ENCODE measurements around the gene VASH2. TPM values are rescaled to one million over a fixed set of nuclear protein-coding genes. Genes with fewer than 3 reads are reported as not detected.
A peak's percentile ranks its signal among the peaks of the same experiment; 100 is the strongest.
"Not testable (repeated sequence)": the region's sequence is repeated elsewhere in the genome, so short reads cannot be mapped to it uniquely, and the experiment has no call there.

Gene VASH2
- total RNA-seq, 2 experiments from 2014 or later: 0.11 to 0.25 TPM

DNA sequence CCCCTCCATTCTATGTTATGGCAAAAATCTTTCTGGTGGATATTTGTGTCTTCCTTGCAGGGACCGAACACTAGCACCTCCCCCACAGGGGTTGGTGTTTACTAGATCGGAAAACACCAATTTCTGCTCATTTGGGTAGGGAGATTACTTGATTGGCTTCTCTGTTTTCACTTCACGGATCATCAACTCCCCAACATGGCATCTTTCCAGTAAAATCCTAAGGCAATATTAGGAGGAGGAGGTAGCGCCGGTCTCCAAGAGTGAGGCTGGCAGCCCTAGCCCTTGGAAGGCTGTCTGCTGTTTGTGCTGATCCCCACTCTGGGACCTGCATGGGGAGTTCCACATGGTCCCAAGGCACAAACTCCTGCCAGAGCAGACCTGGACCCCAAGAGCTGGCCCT, 12.2 kb downstream of the VASH2 start:
- no peak for TF ChIP-seq CTCF (IDR thresholded peaks at IDR 0.05)
- H3K4me3 Mint-ChIP-seq: no peak overlapping the region
- no peaks in the 10 kb centered on the region for H3K9me3 Mint-ChIP-seq
- no peaks in the 10 kb centered on the region for H3K36me3 Mint-ChIP-seq (ENCODE audit: low read depth)
- POLR2A ChIA-PET: no interaction called here
- ATAC-seq: no peak
- H3K27ac Mint-ChIP-seq: no peak overlapping the region
- no peak for DNase-seq
- peaks cover 10% of the 10 kb centered on the region for H3K27me3 Mint-ChIP-seq
- intact Hi-C loops (cut with micrococcal nuclease): no loop called here
- H3K4me1 Mint-ChIP-seq (ENCODE audit: low read depth): no peaks in the 10 kb centered on the region
- CTCF ChIA-PET: no interaction called here

GRCh38 chr1:212964102-212964501, 13.8 kb downstream of the VASH2 start:
- H3K4me3 Mint-ChIP-seq: no peak overlapping the region
- H3K36me3 Mint-ChIP-seq (ENCODE audit: low read depth): no peaks in the 10 kb centered on the region
- peaks cover 7% of the 10 kb centered on the region for H3K4me1 Mint-ChIP-seq (ENCODE audit: low read depth)
- H3K9me3 Mint-ChIP-seq: no peaks in the 10 kb centered on the region
- no peak for TF ChIP-seq CTCF (IDR thresholded peaks at IDR 0.05)
- intact Hi-C loops (cut with micrococcal nuclease): no loop called here
- no peak for DNase-seq
- H3K27me3 Mint-ChIP-seq: peaks cover 16% of the 10 kb centered on the region
- CTCF ChIA-PET: no interaction called here
- no peak for ATAC-seq
- POLR2A ChIA-PET: no interaction called here
- no peak overlapping the region for H3K27ac Mint-ChIP-seq

GRCh38 chr1:212964993-212965392, 14.7 kb downstream of the VASH2 start:
- H3K27ac Mint-ChIP-seq; POLR2A ChIA-PET; ATAC-seq; DNase-seq; H3K36me3 Mint-ChIP-seq (ENCODE audit: low read depth); H3K9me3 Mint-ChIP-seq; H3K4me1 Mint-ChIP-seq (ENCODE audit: low read depth); H3K4me3 Mint-ChIP-seq; intact Hi-C loops (cut with micrococcal nuclease): not testable (repeated sequence)
- peaks cover 16% of the 10 kb centered on the region for H3K27me3 Mint-ChIP-seq
- CTCF ChIA-PET: interaction anchor here (0.5 kb wide), 1 partner anchor 96 kb away, joined by 3 read pairs; no protein-coding TSS in a partner anchor

- Mint-ChIP-seq H3K36me3 (ENCODE audit: low read depth) (no peaks in the 10 kb centered on the region), H3K9me3 (no peaks in the 10 kb centered on the region), H3K4me1 (ENCODE audit: low read depth) (peaks cover 7% of the 10 kb centered on the region), H3K27ac (no peak overlapping the region), H3K4me3 (no peak overlapping the region), H3K27me3 (peaks cover 16% of the 10 kb centered on the region)
- intact Hi-C loops (cut with micrococcal nuclease): no loop called here
- CTCF ChIA-PET: interaction anchor here (1.0 to 2.9 kb wide), 3 partner anchors 8 to 28 kb away, joined by 3 to 14 read pairs (median 7); no protein-coding TSS in a partner anchor
- no peak for DNase-seq
- ATAC-seq: no peak
- TF ChIP-seq CTCF (IDR thresholded peaks at IDR 0.05): no peak
- POLR2A ChIA-PET: interaction anchor here (0.5 to 0.8 kb wide), 2 partner anchors 44 to 117 kb away, joined by 3 read pairs; no protein-coding TSS in a partner anchor
Measured at GRCh38 chr1:212966616-212967015, 16.3 kb downstream of the VASH2 start.

DNA sequence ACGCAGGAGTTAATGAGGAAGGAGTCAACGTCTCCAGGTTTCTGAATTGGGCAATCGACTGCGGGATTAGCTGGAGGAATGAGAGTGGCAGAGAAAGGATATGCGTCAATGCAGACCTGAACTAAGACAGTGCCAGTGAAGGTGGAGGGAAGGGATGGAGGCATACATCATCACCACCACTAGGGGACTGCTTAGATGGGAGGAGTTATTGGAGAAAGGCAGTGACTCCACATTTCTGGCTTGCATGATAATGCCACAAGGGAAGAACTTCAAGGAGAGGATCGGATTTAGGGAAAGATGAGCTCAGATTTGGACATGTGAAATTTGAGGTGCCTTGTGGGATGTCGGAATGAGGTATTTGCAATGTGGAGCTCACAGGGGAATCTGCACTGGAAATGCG, 17.5 kb downstream of the VASH2 start:
- POLR2A ChIA-PET: no interaction called here
- H3K9me3 Mint-ChIP-seq: no peaks in the 10 kb centered on the region

More for the DNA sequence above, 17.5 kb downstream of the VASH2 start:
- intact Hi-C loops (cut with micrococcal nuclease): no loop called here
- Mint-ChIP-seq H3K36me3 (ENCODE audit: low read depth) (no peaks in the 10 kb centered on the region), H3K4me3 (no peak overlapping the region), H3K4me1 (ENCODE audit: low read depth) (peaks cover 7% of the 10 kb centered on the region), H3K27me3 (peaks cover 13% of the 10 kb centered on the region), H3K27ac (no peak overlapping the region)
- ATAC-seq: peak; percentile 64
- peak; percentile 32 for TF ChIP-seq CTCF (IDR thresholded peaks at IDR 0.05)
- DNase-seq: no peak
- CTCF ChIA-PET: interaction anchor here (0.6 to 2.9 kb wide), 15 partner anchors 9 to 316 kb away, joined by 3 to 14 read pairs (median 3); no protein-coding TSS in a partner anchor

Data from activated CD8-positive, alpha-beta T cell treated with anti-CD3 and anti-CD28 coated beads for 36 hours (primary cell).